ENCODE data around the gene CYTH4. TPM values are rescaled to one million over a fixed set of nuclear protein-coding genes. Genes with fewer than 3 reads are reported as not detected.
A peak's percentile ranks its signal among the peaks of the same experiment; 100 is the strongest.

CYTH4 gene
- total and polyA plus RNA-seq, 2 experiments from 2014 or later = not detected

DNA sequence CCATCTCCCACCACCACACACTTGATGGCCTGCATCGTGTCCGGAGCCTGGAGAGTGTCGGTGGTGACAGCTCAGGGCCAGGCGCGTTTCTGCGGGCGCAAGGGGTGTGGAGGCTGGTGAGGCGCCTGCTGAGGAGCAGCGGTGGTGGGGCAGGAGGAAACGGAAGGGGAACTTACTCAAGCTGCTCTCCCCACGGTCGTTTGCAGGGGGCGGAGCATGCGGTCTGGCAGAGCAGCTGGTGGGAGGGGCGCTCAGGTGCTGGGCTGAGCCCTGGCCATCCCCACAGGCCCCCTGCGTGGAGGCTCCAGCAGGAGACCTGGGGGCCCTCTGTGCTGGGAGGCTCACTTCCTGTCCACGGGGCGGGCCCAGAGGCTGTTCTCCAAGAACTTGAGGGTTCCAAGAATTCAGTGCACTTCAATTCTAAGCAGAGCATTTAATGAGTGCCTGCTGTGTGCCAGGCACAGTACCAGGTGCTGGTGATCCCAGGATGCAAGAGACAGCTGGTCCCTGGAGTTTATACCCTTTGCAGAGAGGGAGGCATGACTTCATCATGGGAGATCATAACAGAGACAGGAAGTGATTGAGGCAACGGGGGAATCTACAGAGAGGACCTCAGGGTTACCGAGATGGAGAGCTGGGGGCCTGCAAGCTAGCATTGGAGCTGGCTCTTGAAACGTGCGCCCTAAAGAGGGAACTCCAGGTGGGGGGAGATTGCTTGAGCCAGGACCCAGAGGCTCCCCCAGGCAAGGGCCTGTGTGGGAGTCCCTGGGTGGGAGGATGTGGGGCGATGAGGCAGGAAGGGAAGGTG lies 38.0 kb upstream of the CYTH4 start, which contains the start of gene RAC2 (continued):
- TF ChIP-seq, protein P1, sequence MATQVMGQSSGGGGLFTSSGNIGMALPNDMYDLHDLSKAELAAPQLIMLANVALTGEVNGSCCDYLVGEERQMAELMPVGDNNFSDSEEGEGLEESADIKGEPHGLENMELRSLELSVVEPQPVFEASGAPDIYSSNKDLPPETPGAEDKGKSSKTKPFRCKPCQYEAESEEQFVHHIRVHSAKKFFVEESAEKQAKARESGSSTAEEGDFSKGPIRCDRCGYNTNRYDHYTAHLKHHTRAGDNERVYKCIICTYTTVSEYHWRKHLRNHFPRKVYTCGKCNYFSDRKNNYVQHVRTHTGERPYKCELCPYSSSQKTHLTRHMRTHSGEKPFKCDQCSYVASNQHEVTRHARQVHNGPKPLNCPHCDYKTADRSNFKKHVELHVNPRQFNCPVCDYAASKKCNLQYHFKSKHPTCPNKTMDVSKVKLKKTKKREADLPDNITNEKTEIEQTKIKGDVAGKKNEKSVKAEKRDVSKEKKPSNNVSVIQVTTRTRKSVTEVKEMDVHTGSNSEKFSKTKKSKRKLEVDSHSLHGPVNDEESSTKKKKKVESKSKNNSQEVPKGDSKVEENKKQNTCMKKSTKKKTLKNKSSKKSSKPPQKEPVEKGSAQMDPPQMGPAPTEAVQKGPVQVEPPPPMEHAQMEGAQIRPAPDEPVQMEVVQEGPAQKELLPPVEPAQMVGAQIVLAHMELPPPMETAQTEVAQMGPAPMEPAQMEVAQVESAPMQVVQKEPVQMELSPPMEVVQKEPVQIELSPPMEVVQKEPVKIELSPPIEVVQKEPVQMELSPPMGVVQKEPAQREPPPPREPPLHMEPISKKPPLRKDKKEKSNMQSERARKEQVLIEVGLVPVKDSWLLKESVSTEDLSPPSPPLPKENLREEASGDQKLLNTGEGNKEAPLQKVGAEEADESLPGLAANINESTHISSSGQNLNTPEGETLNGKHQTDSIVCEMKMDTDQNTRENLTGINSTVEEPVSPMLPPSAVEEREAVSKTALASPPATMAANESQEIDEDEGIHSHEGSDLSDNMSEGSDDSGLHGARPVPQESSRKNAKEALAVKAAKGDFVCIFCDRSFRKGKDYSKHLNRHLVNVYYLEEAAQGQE (IDR thresholded peaks at IDR 0.05; ENCODE audit: unreplicated experiment) = no peak
- TF ChIP-seq, protein P2, sequence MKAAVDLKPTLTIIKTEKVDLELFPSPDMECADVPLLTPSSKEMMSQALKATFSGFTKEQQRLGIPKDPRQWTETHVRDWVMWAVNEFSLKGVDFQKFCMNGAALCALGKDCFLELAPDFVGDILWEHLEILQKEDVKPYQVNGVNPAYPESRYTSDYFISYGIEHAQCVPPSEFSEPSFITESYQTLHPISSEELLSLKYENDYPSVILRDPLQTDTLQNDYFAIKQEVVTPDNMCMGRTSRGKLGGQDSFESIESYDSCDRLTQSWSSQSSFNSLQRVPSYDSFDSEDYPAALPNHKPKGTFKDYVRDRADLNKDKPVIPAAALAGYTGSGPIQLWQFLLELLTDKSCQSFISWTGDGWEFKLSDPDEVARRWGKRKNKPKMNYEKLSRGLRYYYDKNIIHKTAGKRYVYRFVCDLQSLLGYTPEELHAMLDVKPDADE (IDR thresholded peaks at IDR 0.05) = no peak
- TF ChIP-seq EZH2phosphoT487 (IDR thresholded peaks at IDR 0.05; ENCODE audit: unreplicated experiment) (no peak), CREB1 (CRISPR knock-in tag; IDR thresholded peaks at IDR 0.05; ENCODE audit: low read depth) (no peak)

DNA sequence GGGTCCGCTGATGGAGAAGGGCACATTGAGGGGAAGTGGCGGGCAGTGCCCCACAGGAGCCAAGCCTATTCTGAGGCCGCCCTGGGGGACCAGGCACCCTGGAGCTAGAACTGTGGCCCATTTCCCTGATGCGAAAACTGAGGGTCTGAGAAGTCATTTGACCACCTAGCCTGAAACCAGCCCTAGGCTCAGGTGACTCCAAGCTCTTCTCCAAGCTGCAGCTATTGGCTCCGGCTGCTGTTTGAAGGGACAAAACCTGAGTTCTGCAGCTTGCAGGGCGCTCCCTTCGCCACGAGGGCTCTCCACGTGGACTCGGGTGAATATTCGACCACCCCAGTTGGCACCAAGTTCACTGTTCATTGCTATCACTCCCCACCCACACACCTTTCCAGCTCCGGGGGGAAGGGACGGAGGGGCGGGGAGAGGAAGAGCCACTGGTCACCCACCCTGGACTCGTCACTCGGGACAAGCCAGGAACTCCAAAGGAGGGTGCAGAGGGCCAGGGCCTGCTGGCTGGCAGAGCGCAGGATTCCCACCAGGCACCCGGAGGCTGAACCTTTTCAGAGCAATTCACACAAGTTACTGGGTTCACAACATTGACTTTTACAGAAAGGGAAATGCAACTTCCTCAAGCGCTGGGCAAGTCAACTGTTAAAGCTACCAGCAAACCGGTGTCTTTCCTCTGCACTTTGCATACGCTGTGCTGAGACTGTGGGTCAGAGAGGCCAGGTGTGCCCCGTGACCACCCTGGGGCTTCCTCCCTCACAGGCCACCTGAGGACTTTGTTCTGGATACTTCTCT lies 37.2 kb upstream of the CYTH4 start:
- no peaks in the 10 kb centered on the region for H3K36me3 Mint-ChIP-seq (ENCODE audit: low read depth)
- H4K20me1 ChIP-seq (replicated peaks; ENCODE audit: insufficient read depth) = no peaks in the 10 kb centered on the region
- peaks cover 7% of the 10 kb centered on the region; the same call in 1 of the 2 replicates for H3K4me1 ChIP-seq (ENCODE audit: insufficient read depth)
- H3K79me2 ChIP-seq (replicated peaks; ENCODE audit: insufficient read depth) = no peaks in the 10 kb centered on the region
- no peak overlapping the region for H3K27ac Mint-ChIP-seq
- H3K27ac ChIP-seq (ENCODE audit: low read depth) = no peak overlapping the region
- H3F3A ChIP-seq (replicated peaks; ENCODE audit: low read depth) = no peaks in the 10 kb centered on the region
- H2AFZ ChIP-seq = no peak overlapping the region; the same call in 1 of the 2 replicates
- ATAC-seq = peak; percentile 27; the same call in 2 of the 3 replicates
- no peaks in the 10 kb centered on the region for H3K9me2 ChIP-seq (ENCODE audit: insufficient read depth)
- H3K27me3 Mint-ChIP-seq (ENCODE audit: insufficient read depth, low read depth, poor library complexity) = peaks cover 10% of the 10 kb centered on the region
- H3K4me1 Mint-ChIP-seq = peaks cover 23% of the 10 kb centered on the region
- H3K27me3 ChIP-seq (ENCODE audit: insufficient read depth) = no peaks in the 10 kb centered on the region
- H3K9me3 Mint-ChIP-seq = no peaks in the 10 kb centered on the region
- DNase-seq (ENCODE audit: low spot score) = no peak
- H3K4me3 ChIP-seq = no peak overlapping the region
- H3K4me2 ChIP-seq = no peak overlapping the region
- no peak overlapping the region for H3K4me3 Mint-ChIP-seq
- no peaks in the 10 kb centered on the region for H3K36me3 ChIP-seq (ENCODE audit: insufficient read depth)
- TF ChIP-seq ZNF331 (CRISPR knock-in tag; IDR thresholded peaks at IDR 0.05; ENCODE audit: low read depth) = no peak
- TF ChIP-seq NANOG (IDR thresholded peaks at IDR 0.05; ENCODE audit: borderline replicate concordance) = no peak
- TF ChIP-seq, protein P1 (IDR thresholded peaks at IDR 0.05; ENCODE audit: unreplicated experiment) = no peak
- TF ChIP-seq, protein P2 (IDR thresholded peaks at IDR 0.05) = no peak

Measured in GM23338 (cell line).